ENCODE measurements around the gene PAM16. TPM values are rescaled to one million over a fixed set of nuclear protein-coding genes. Genes with fewer than 3 reads are reported as not detected.

Gene PAM16
- total RNA-seq, 1 donor, result 26.9 TPM

GRCh38 chr16:4372001-4372577 is 21.0 kb upstream of the PAM16 start:
- peak in 2 of 3 donors; percentile 20 to 51 for DNase-seq (ENCODE audit: low read depth in 2 of 3, low spot score in 2 of 3)

- peak; percentile 49 to 69 (median 64) for DNase-seq (ENCODE audit: low read depth in 2 of 3, low spot score in 2 of 3)
Measured at GRCh38 chr16:4371357-4372000, 20.4 kb upstream of the PAM16 start, which contains the start of gene VASN. Gene VASN (plus strand): TSS chr16:4371848. CDS start chr16:4380878, 9,030 bp downstream.

- no peak for DNase-seq (ENCODE audit: low read depth in 2 of 3, low spot score in 2 of 3)
Measured at GRCh38 chr16:4370570-4371356, 19.6 kb upstream of the PAM16 start.

GRCh38 chr16:4370151-4370550 is 19.0 kb upstream of the PAM16 start:
- DNase-seq (ENCODE audit: low read depth in 2 of 3, low spot score in 2 of 3), result no peak

- no peak for DNase-seq (ENCODE audit: low read depth in 2 of 3, low spot score in 2 of 3)
Measured at GRCh38 chr16:4369007-4369733, 18.0 kb upstream of the PAM16 start.

- no peak for DNase-seq (ENCODE audit: low read depth in 2 of 3, low spot score in 2 of 3)
Measured at GRCh38 chr16:4367393-4367856, 16.3 kb upstream of the PAM16 start.

- no peak for DNase-seq (ENCODE audit: low read depth in 2 of 3, low spot score in 2 of 3)
Measured at GRCh38 chr16:4366016-4366415, 14.9 kb upstream of the PAM16 start.

- no peak for DNase-seq (ENCODE audit: low read depth in 2 of 3, low spot score in 2 of 3)
Measured at GRCh38 chr16:4365615-4366014, 14.5 kb upstream of the PAM16 start.

- no peak for DNase-seq (ENCODE audit: low read depth in 2 of 3, low spot score in 2 of 3)
Measured at GRCh38 chr16:4365014-4365406, 13.9 kb upstream of the PAM16 start.

GRCh38 chr16:4364196-4365013 is 13.3 kb upstream of the PAM16 start:
- no peak for DNase-seq (ENCODE audit: low read depth in 2 of 3, low spot score in 2 of 3)

GRCh38 chr16:4362476-4363135 is 11.5 kb upstream of the PAM16 start:
- no peak for DNase-seq (ENCODE audit: low read depth in 2 of 3, low spot score in 2 of 3)

- no peak for DNase-seq (ENCODE audit: low read depth in 2 of 3, low spot score in 2 of 3)
Measured at GRCh38 chr16:4361944-4362311, 10.8 kb upstream of the PAM16 start.

GRCh38 chr16:4361033-4361943 is 10.2 kb upstream of the PAM16 start:
- no peak for DNase-seq (ENCODE audit: low read depth in 2 of 3, low spot score in 2 of 3)

GRCh38 chr16:4360538-4361021 is 9.5 kb upstream of the PAM16 start:
- peak in 1 of 3 donors; percentile 15 for DNase-seq (ENCODE audit: low read depth in 2 of 3, low spot score in 2 of 3)

GRCh38 chr16:4359914-4360313 is 8.8 kb upstream of the PAM16 start:
- DNase-seq (ENCODE audit: low read depth in 2 of 3, low spot score in 2 of 3), result no peak

GRCh38 chr16:4358831-4359561 is 7.9 kb upstream of the PAM16 start:
- DNase-seq (ENCODE audit: low read depth in 2 of 3, low spot score in 2 of 3), result peak in 2 of 3 donors; percentile 42 to 64

- DNase-seq (ENCODE audit: low read depth in 2 of 3, low spot score in 2 of 3), result no peak
Measured at GRCh38 chr16:4358236-4358635, 7.1 kb upstream of the PAM16 start.

GRCh38 chr16:4356820-4357219 is 5.7 kb upstream of the PAM16 start:
- DNase-seq (ENCODE audit: low read depth in 2 of 3, low spot score in 2 of 3), result no peak
